H1 (cell line): ENCODE data around the gene FOXN3. TPM values are rescaled to one million over a fixed set of nuclear protein-coding genes. Genes with fewer than 3 reads are reported as not detected.

Experiments
- CTCF ChIA-PET: fragments of 300-600 bp; sonication (Branson Sonifier 250); formaldehyde crosslinking; loops from one replicate; lab custom pipeline; 2021; ENCODE audit not compliant: partially characterized antibody; lab: Charles Lee
- POLR2A ChIA-PET: fragments of 300-600 bp; sonication (Branson Sonifier 250); formaldehyde crosslinking; loops from one replicate; lab custom pipeline; 2021; ENCODE audit warnings: inconsistent platforms; ENCODE audit not compliant: partially characterized antibody; lab: Charles Lee
- DNase-seq, 2 experiments: peaks; one replicate each; pipeline versions ENCODE4 v3.0.0 to v3.0.0-alpha.2; 2010 to 2022; ENCODE audit warnings: low spot score in 2 of 2, low read depth in 1 of 2, mixed read lengths in 1 of 2
- FAIRE-seq: peaks from 2 replicates; lab custom pipeline; 2011; peaks lifted over from hg19 to GRCh38; lab: Jason Lieb, UNC
- H2AFZ ChIP-seq: 2 replicates; pipeline ENCODE4 v1.8.1; 2012; ENCODE audit warnings: low read length, inconsistent platforms
- H2AK5ac ChIP-seq: 2 replicates; pipeline ENCODE4 v1.6.1; 2013; ENCODE audit warnings: low read depth, low read length
- H2BK120ac ChIP-seq: replicated peaks from 2 replicates; pipeline ENCODE3; 2013; ENCODE audit warnings: low read depth, low read length, inconsistent platforms
- H2BK12ac ChIP-seq: 2 replicates; pipeline ENCODE4 v1.6.1; 2013; ENCODE audit warnings: low read depth, low read length
- H2BK15ac ChIP-seq: 2 replicates; pipeline ENCODE4 v1.6.1; 2013; ENCODE audit warnings: low read length
- H2BK20ac ChIP-seq: 2 replicates; pipeline ENCODE4 v1.6.1; 2013; ENCODE audit warnings: low read length
- H2BK5ac ChIP-seq: 2 replicates; pipeline ENCODE4 v1.6.1; 2013; ENCODE audit warnings: low read depth, low read length
- H3K14ac ChIP-seq: 2 replicates; pipeline ENCODE4 v1.6.1; 2013; ENCODE audit warnings: inconsistent platforms; ENCODE audit not compliant: insufficient read length
- H3K18ac ChIP-seq: 2 replicates; pipeline ENCODE4 v1.6.1; 2013; ENCODE audit warnings: low read length; ENCODE audit errors: extremely low read depth
- H3K23ac ChIP-seq: 2 replicates; pipeline ENCODE4 v1.6.1; 2013; ENCODE audit warnings: inconsistent platforms; ENCODE audit not compliant: insufficient read length
- H3K23me2 ChIP-seq: 2 replicates; pipeline ENCODE4 v1.6.1; 2013; ENCODE audit warnings: low read depth, low read length
- H3K27ac ChIP-seq: 2 replicates; pipeline ENCODE4 v1.6.1; 2011; ENCODE audit warnings: low read depth, low read length, inconsistent platforms
- H3K27me3 ChIP-seq, 4 experiments: replicated peaks in 1 of 4; 1 replicate in 1 of 4; 2 replicates in 3 of 4; pipeline versions ENCODE4 v1.6.1 to v1.8.1; 2011 to 2013; ENCODE audit warnings: low read length in 3 of 4, mild to moderate bottlenecking in 3 of 4, inconsistent platforms in 2 of 4, mixed read lengths in 2 of 4, moderate library complexity in 1 of 4; ENCODE audit not compliant: control insufficient read depth in 3 of 4, insufficient read depth in 3 of 4; ENCODE audit errors: extremely low read depth in 1 of 4
- H3K36me3 ChIP-seq, 4 experiments: 2 replicates each; pipeline versions ENCODE4 v1.6.1 to v1.8.1; 2011 to 2013; ENCODE audit warnings: mild to moderate bottlenecking in 4 of 4, low read length in 3 of 4, moderate library complexity in 2 of 4, control low read depth in 1 of 4, inconsistent platforms in 1 of 4; ENCODE audit not compliant: insufficient read depth in 4 of 4, control insufficient read depth in 2 of 4
- H3K4ac ChIP-seq: replicated peaks from 2 replicates; pipeline ENCODE3; 2013; ENCODE audit warnings: low read length, low read depth, mixed read lengths, inconsistent platforms; ENCODE audit not compliant: insufficient read length
- H3K4me1 ChIP-seq, 4 experiments: replicated peaks in 1 of 4; 1 replicate in 1 of 4; 2 replicates in 3 of 4; pipeline versions ENCODE4 v1.6.1 to v1.8.1; 2011 to 2013; ENCODE audit warnings: low read length in 3 of 4, inconsistent platforms in 2 of 4, mixed read lengths in 1 of 4; ENCODE audit not compliant: insufficient read depth in 4 of 4, control insufficient read depth in 3 of 4
- H3K4me2 ChIP-seq, 2 experiments: 2 replicates each; pipeline versions ENCODE4 v1.6.1 to v1.8.1; 2011 to 2013; ENCODE audit warnings: low read depth in 2 of 2, low read length in 2 of 2, control low read depth in 1 of 2, inconsistent platforms in 1 of 2, mild to moderate bottlenecking in 1 of 2; ENCODE audit not compliant: insufficient read depth in 1 of 2
- H3K4me3 ChIP-seq, 4 experiments: fragments of 200-600, 300-600 bp in 1 of 4; sonication (generic), shearing (Covaris generic), sonication (Bioruptor Twin) in 1 of 4; 2 replicates each; pipeline versions ENCODE4 v1.5.1 to v1.8.1; 2011 to 2016; ENCODE audit warnings: low read length in 4 of 4, low read depth in 3 of 4, control low read depth in 2 of 4, inconsistent platforms in 2 of 4, mild to moderate bottlenecking in 2 of 4, mixed read lengths in 1 of 4, moderate library complexity in 1 of 4; ENCODE audit not compliant: insufficient read depth in 2 of 4; ENCODE audit errors: extremely low read depth in 1 of 4
- H3K56ac ChIP-seq: replicated peaks from 2 replicates; pipeline ENCODE3; 2013; ENCODE audit warnings: low read depth, mild to moderate bottlenecking, mixed read lengths, low read length, inconsistent platforms; ENCODE audit not compliant: insufficient read length
- H3K79me1 ChIP-seq: 2 replicates; pipeline ENCODE4 v1.6.1; 2013; ENCODE audit warnings: low read depth, low read length, control low read depth
- H3K79me2 ChIP-seq, 2 experiments: 2 replicates each; pipeline versions ENCODE4 v1.6.1 to v1.8.1; 2012 to 2013; ENCODE audit warnings: low read length in 2 of 2, mild to moderate bottlenecking in 2 of 2, inconsistent platforms in 1 of 2; ENCODE audit not compliant: insufficient read depth in 2 of 2, control insufficient read depth in 1 of 2
- H3K9ac ChIP-seq, 4 experiments: replicated peaks in 1 of 4; 1 replicate in 1 of 4; 2 replicates in 3 of 4; pipeline versions ENCODE4 v1.6.1 to v1.8.1; 2011 to 2013; ENCODE audit warnings: low read depth in 3 of 4, low read length in 3 of 4, control low read depth in 2 of 4, mild to moderate bottlenecking in 2 of 4, moderate library complexity in 2 of 4, inconsistent platforms in 1 of 4; ENCODE audit errors: extremely low read depth in 1 of 4
- H3K9me3 ChIP-seq, 2 experiments: 2 replicates each; pipeline versions ENCODE4 v1.6.1 to v1.8.1; 2012 to 2013; ENCODE audit warnings: mild to moderate bottlenecking in 2 of 2, moderate library complexity in 2 of 2, control low read depth in 1 of 2, inconsistent platforms in 1 of 2, low read depth in 1 of 2, low read length in 1 of 2, mixed read lengths in 1 of 2; ENCODE audit not compliant: insufficient read depth in 2 of 2
- H4K20me1 ChIP-seq, 2 experiments: replicated peaks in 1 of 2; 2 replicates each; pipeline versions ENCODE3 to v1.8.1; 2011 to 2013; ENCODE audit warnings: inconsistent platforms in 2 of 2, low read length in 2 of 2, mild to moderate bottlenecking in 1 of 2; ENCODE audit not compliant: insufficient read depth in 2 of 2, control insufficient read depth in 1 of 2
- H4K5ac ChIP-seq: 2 replicates; pipeline ENCODE4 v1.6.1; 2013; ENCODE audit warnings: low read length, low read depth, mixed read lengths, inconsistent platforms; ENCODE audit not compliant: insufficient read length
- H4K8ac ChIP-seq: 2 replicates; pipeline ENCODE4 v1.8.0; 2013; ENCODE audit warnings: mild to moderate bottlenecking, moderate library complexity, low read length, inconsistent platforms; ENCODE audit not compliant: insufficient read depth; ENCODE audit errors: extremely low read depth
- H4K91ac ChIP-seq: replicated peaks from 2 replicates; pipeline ENCODE3; 2013; ENCODE audit warnings: low read length, mixed read lengths, inconsistent platforms; ENCODE audit not compliant: insufficient read length
- CEBPB ChIP-seq: IDR thresholded peaks from 2 replicates; pipeline ENCODE4 v1.6.1; 2012; ENCODE audit warnings: low read depth, low read length
- POU5F1 ChIP-seq: IDR thresholded peaks from 2 replicates; pipeline ENCODE4 v1.6.1; 2011; ENCODE audit warnings: low read depth, mild to moderate bottlenecking, low read length, moderate library complexity
- SIN3A ChIP-seq, 2 experiments: IDR thresholded peaks in 1 of 2; conservative IDR thresholded peaks in 1 of 2; 2 replicates each; pipeline ENCODE4 v1.6.1; 2011 to 2012; ENCODE audit warnings: low read length in 2 of 2, improper control_type of control experiment in 1 of 2, low read depth in 1 of 2, mild to moderate bottlenecking in 1 of 2
- WGBS, 2 experiments: shearing (Covaris generic) in 1 of 2; methylation state at CpG; one replicate each; pipeline versions ENCODE4 v1.1.6 to v1.1.7; 2013 to 2015; ENCODE audit warnings: low lambda C conversion rate in 2 of 2, mixed read lengths in 2 of 2, inconsistent platforms in 1 of 2, low coverage in 1 of 2, missing lambda C conversion rate in 1 of 2; ENCODE audit not compliant: insufficient replicate concordance in 2 of 2, insufficient coverage in 1 of 2, insufficient read length in 1 of 2; ENCODE audit errors: extremely low coverage in 1 of 2, missing lambda C conversion rate in 1 of 2; 5-methylcytosine and 5-hydroxymethylcytosine counted together
- polyA plus RNA-seq, 7 experiments: library from polyadenylated mRNA; depleted of rRNA in 3 of 7; stranded (reverse) in 5 of 7; unstranded in 2 of 7; fragments of >200 nt in 5 of 7; fragments of 200-250 nt in 2 of 7; gene quantifications; 1 replicate in 5 of 7; 2 replicates in 1 of 7; 4 replicates in 1 of 7; pipeline versions ENCODE4 v1.2.1 to v1.2.3, GENCODE V29; 2011 to 2013; ENCODE audit warnings: missing spikeins in 2 of 7, mixed read lengths in 2 of 7
- total RNA-seq: library from RNA; stranded (reverse); fragmentation: NEBNext Ultra II Directional; extraction: Animal tissue kit (Norgen Biotek cat#: 25700); gene quantifications from 2 replicates; pipeline ENCODE4 v1.2.1, GENCODE V29; 2021

Gene FOXN3
- total and polyA plus RNA-seq, 2 of the 8 experiments (the other 6 are each of a cell fraction or from before 2014, with no cell fraction given) = 52.6 to 178 TPM

GRCh38 chr14:89349171-89350008 lies 67.6 kb downstream of the FOXN3 start:
- H4K5ac ChIP-seq = no peak overlapping the region
- H3K14ac ChIP-seq = no peak overlapping the region
- no peak overlapping the region for H2AFZ ChIP-seq
- peaks cover 12 to 33% (median 23%) of the 10 kb centered on the region in 4 experiments for H3K4me1 ChIP-seq
- no peak overlapping the region for H3K4me3 ChIP-seq
- H2BK20ac ChIP-seq = no peak overlapping the region
- H3K79me2 ChIP-seq = peaks cover 0 to 78% of the 10 kb centered on the region in 2 experiments; a peak in 3 of 4 replicates
- no peak overlapping the region for H2BK120ac ChIP-seq
- peaks cover 3% of the 10 kb centered on the region; the same call in 1 of the 2 replicates for H3K79me1 ChIP-seq
- H3K4ac ChIP-seq = no peak overlapping the region
- 94% methylated on average over 8 of the region's 8 CpGs; no CpG with 5 or more reads in 1 of the 2 experiments for WGBS, 2 experiments
- H3K23me2 ChIP-seq = no peaks in the 10 kb centered on the region
- H3K18ac ChIP-seq = no peak overlapping the region
- peaks cover 0 to 5% of the 10 kb centered on the region in 2 experiments for H4K20me1 ChIP-seq
- no peak overlapping the region; the same call in 1 of the 2 replicates for H2BK12ac ChIP-seq
- H3K27ac ChIP-seq = peak overlapping the region; percentile 13; the same call in 1 of the 2 replicates
- H2BK15ac ChIP-seq = no peak overlapping the region
- CTCF ChIA-PET = interaction anchor here (1.2 kb wide), 1 partner anchor 9 kb away, joined by 3 read pairs; no protein-coding TSS in a partner anchor
- no peaks in the 10 kb centered on the region for H3K27me3 ChIP-seq
- FAIRE-seq = no peak
- POLR2A ChIA-PET = interaction anchor here (0.8 to 1.9 kb wide), 4 partner anchors 10 to 15 kb away, joined by 3 to 7 read pairs (median 3); no protein-coding TSS in a partner anchor
- no peak overlapping the region for H3K4me2 ChIP-seq
- H2AK5ac ChIP-seq = peak overlapping the region; percentile 41; the same call in 1 of the 2 replicates
- H4K91ac ChIP-seq = no peak overlapping the region
- H3K36me3 ChIP-seq = peaks cover 4 to 40% (median 25%) of the 10 kb centered on the region in 4 experiments; a peak in 7 of 8 replicates
- no peak overlapping the region for H4K8ac ChIP-seq
- DNase-seq = no peak
- TF ChIP-seq POU5F1 (no peak), SIN3A (conservative IDR thresholded peaks at IDR 0.05 in 1 of 2, IDR thresholded peaks at IDR 0.05 in 1 of 2; ENCODE audit: low read depth in 1 of 2, low read length in 2 of 2) (peak in 1 of 2 experiments; percentile 95; a peak in 3 of 4 replicates), CEBPB (peak; percentile 93)
- 0 out of 7 replicates have a peak overlapping the region, but pooled peaks of 1 of the 4 experiments have one; percentile 1 for H3K9ac ChIP-seq
- no peak overlapping the region for H3K23ac ChIP-seq
- no peaks in the 10 kb centered on the region; a peak in 1 of 4 replicates for H3K9me3 ChIP-seq
- no peak overlapping the region for H3K56ac ChIP-seq
- no peak overlapping the region; the same call in 1 of the 2 replicates for H2BK5ac ChIP-seq
